Thoracic aorta (tissue), 2 donors: ENCODE results near the gene FHL1. TPM values are rescaled to one million over a fixed set of nuclear protein-coding genes. Genes with fewer than 3 reads are reported as not detected.

ENCODE experiments used
- ATAC-seq: fragments of 150-250 bp; one replicate; pipeline ENCODE4 v1.8.0; 2017; ENCODE audit warnings: low read depth; ENCODE audit not compliant: insufficient number of reproducible peaks, low FRiP score
- DNase-seq: peaks from one replicate; pipeline ENCODE4 v3.0.0-alpha.2; 2020; ENCODE audit warnings: low spot score
- H3K27ac ChIP-seq, 2 donors: fragments of 200-600 bp; sonication (generic); 1 replicate in 1 of 2; 2 replicates in 1 of 2; pipeline ENCODE4 v1.5.1; 2016; ENCODE audit warnings: mild to moderate bottlenecking in 2 of 2, moderate library complexity in 2 of 2
- H3K27me3 ChIP-seq: fragments of 200-600 bp; sonication (generic); replicated peaks from 2 replicates; pipeline ENCODE4 v1.6.0; 2016; ENCODE audit warnings: mild to moderate bottlenecking; ENCODE audit not compliant: insufficient read depth
- H3K36me3 ChIP-seq: fragments of 200-600 bp; sonication (generic); one replicate; pipeline ENCODE4 v1.5.1; 2016
- H3K4me1 ChIP-seq, 2 donors: fragments of 200-600 bp; sonication (generic); 1 replicate in 1 of 2; 2 replicates in 1 of 2; pipeline versions ENCODE4 v1.5.1 to v1.6.0; 2016; ENCODE audit warnings: low read depth in 2 of 2, mild to moderate bottlenecking in 1 of 2; ENCODE audit not compliant: control insufficient read depth in 1 of 2
- H3K4me3 ChIP-seq: fragments of 200-600 bp; sonication (generic); 2 replicates; pipeline ENCODE4 v1.5.1; 2016; ENCODE audit warnings: mild to moderate bottlenecking
- H3K9me3 ChIP-seq: fragments of 200-600 bp; sonication (generic); 2 replicates; pipeline ENCODE4 v1.5.1; 2016
- total RNA-seq, 2 donors: library from RNA; depleted of rRNA; stranded (reverse); fragments of >200 nt; gene quantifications; one replicate each; pipeline versions ENCODE4 v1.1.0 to v1.2.3, GENCODE V29; 2016
- TF ChIP-seq, protein P1 (sequence below): fragments of 200-600 bp; sonication (generic); IDR thresholded peaks from one replicate; pipeline ENCODE4 v1.5.1; 2019; ENCODE audit warnings: antibody characterized with exemption

FHL1 gene
- total RNA-seq, 2 donors from 2014 or later: 1,134 to 3,147 TPM

DNA sequence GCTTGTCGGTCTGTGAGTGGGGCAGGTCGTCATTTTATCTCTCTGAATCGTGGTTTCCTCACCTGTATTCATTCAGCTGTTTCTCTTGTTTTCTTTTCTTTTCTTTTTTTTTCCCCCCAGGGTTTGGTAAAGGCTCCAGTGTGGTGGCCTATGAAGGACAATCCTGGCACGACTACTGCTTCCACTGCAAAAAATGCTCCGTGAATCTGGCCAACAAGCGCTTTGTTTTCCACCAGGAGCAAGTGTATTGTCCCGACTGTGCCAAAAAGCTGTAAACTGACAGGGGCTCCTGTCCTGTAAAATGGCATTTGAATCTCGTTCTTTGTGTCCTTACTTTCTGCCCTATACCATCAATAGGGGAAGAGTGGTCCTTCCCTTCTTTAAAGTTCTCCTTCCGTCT lies 62.4 kb downstream of the FHL1 start:
- DNase-seq (no peak), ATAC-seq (no peak)
- TF ChIP-seq, protein P1, sequence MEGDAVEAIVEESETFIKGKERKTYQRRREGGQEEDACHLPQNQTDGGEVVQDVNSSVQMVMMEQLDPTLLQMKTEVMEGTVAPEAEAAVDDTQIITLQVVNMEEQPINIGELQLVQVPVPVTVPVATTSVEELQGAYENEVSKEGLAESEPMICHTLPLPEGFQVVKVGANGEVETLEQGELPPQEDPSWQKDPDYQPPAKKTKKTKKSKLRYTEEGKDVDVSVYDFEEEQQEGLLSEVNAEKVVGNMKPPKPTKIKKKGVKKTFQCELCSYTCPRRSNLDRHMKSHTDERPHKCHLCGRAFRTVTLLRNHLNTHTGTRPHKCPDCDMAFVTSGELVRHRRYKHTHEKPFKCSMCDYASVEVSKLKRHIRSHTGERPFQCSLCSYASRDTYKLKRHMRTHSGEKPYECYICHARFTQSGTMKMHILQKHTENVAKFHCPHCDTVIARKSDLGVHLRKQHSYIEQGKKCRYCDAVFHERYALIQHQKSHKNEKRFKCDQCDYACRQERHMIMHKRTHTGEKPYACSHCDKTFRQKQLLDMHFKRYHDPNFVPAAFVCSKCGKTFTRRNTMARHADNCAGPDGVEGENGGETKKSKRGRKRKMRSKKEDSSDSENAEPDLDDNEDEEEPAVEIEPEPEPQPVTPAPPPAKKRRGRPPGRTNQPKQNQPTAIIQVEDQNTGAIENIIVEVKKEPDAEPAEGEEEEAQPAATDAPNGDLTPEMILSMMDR: no peak
- Histone ChIP-seq H3K4me1 (peaks cover 8 to 49% of the 10 kb centered on the region in 2 donors), H3K27ac (peak overlapping the region; percentile 71 to 82), H3K36me3 (peaks cover 22% of the 10 kb centered on the region), H3K27me3 (no peaks in the 10 kb centered on the region), H3K9me3 (no peaks in the 10 kb centered on the region), H3K4me3 (no peak overlapping the region)

- ATAC-seq: no peak
- Histone ChIP-seq H3K27me3 (no peaks in the 10 kb centered on the region), H3K27ac (peak overlapping the region; percentile 71 to 82), H3K9me3 (no peaks in the 10 kb centered on the region), H3K4me3 (no peak overlapping the region), H3K36me3 (peaks cover 22% of the 10 kb centered on the region), H3K4me1 (peaks cover 8 to 44% of the 10 kb centered on the region in 2 donors)
- no peak for DNase-seq
- TF ChIP-seq, protein P1: no peak
Measured at GRCh38 chrX:136210243-136210642, 62.9 kb downstream of the FHL1 start.

DNA sequence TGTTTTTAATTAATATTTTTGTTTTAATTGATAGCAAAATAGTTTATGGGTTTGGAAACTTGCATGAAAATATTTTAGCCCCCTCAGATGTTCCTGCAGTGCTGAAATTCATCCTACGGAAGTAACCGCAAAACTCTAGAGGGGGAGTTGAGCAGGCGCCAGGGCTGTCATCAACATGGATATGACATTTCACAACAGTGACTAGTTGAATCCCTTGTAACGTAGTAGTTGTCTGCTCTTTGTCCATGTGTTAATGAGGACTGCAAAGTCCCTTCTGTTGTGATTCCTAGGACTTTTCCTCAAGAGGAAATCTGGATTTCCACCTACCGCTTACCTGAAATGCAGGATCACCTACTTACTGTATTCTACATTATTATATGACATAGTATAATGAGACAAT lies 63.5 kb downstream of the FHL1 start:
- no peak for ATAC-seq
- H3K4me3 ChIP-seq: no peak overlapping the region
- TF ChIP-seq, protein P1: no peak
- peak overlapping the region in 1 of 2 donors; percentile 61 for H3K27ac ChIP-seq
- H3K27me3 ChIP-seq: no peaks in the 10 kb centered on the region
- DNase-seq: no peak
- peaks cover 8 to 38% of the 10 kb centered on the region in 2 donors for H3K4me1 ChIP-seq
- peaks cover 22% of the 10 kb centered on the region for H3K36me3 ChIP-seq
- no peaks in the 10 kb centered on the region for H3K9me3 ChIP-seq

DNA sequence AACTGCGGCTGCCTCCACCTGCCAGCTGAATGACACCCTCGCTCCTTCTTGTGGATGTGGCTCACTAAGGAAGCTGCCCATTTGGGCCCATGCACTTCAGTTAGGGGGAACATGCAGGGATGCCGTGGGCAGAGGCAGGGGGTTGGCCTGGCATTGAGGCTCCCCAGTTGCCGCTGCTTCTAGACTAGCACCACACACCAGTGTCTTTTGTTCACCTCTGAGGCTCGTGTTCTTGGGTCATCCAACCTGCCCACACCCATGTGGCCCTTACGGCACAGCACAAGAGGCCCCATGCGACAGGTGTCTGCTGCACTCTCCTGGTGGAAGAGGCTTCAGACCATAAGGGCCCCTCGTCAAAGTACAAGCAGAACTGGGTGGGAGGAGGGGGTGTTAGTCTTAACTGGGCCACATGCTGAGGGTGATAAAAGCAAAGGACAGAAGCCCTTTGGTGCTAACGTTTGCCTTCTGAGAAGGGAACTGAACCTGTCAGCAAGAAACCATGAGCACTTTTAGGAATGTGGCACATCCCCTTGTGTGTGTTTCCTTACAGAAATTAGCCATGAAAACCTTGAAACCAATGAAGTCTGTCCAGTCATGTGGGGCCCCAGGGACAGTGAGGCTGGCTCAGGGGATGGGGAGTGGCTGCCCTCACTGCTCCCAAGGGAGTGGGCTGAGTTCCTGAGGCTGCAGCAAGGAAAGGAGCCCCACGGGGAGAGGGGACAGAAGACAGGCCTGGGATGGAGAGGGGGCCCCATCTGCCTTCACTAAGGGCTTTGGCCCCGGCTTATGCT lies 64.6 kb downstream of the FHL1 start:
- DNase-seq: no peak
- TF ChIP-seq, protein P1: no peak
- Histone ChIP-seq H3K36me3 (peaks cover 16% of the 10 kb centered on the region), H3K4me3 (no peak overlapping the region), H3K4me1 (peaks cover 4 to 27% of the 10 kb centered on the region in 2 donors), H3K27me3 (no peaks in the 10 kb centered on the region), H3K27ac (peak overlapping the region; percentile 61), H3K9me3 (no peaks in the 10 kb centered on the region)
- ATAC-seq: peak; percentile 22

DNA sequence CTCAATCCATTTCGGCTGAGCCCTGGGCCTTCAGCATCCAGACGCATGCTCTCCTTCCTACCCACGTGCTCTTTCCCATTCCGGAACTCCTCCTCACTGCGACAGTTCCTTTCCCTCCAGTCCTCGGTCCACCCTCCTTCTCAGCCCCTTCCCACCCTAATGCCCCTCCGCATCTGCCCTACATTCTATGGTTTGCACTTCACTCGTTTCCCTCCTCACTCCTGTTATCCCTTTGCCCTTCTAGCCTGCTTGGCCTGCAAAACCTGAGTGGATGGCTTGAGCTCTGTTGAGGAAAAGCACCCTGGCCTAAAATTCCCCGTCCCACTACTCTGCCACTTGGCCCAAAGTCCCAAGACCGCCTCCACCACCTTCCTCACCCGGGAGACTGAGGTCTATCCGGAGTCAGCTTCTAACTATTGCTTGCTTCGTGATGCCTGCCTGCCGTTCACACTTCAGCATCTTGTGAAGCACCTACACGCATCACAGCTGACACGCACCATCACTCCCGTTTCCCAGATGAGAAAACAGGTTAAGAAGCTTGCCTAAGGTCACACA lies 65.3 kb downstream of the FHL1 start:
- peaks cover 9% of the 10 kb centered on the region for H3K36me3 ChIP-seq
- no peaks in the 10 kb centered on the region for H3K9me3 ChIP-seq
- no peak overlapping the region for H3K4me3 ChIP-seq
- DNase-seq (no peak), ATAC-seq (no peak)
- no peaks in the 10 kb centered on the region for H3K27me3 ChIP-seq
- TF ChIP-seq, protein P1: no peak
- peaks cover 4 to 20% of the 10 kb centered on the region in 2 donors for H3K4me1 ChIP-seq
- peak overlapping the region; percentile 61 for H3K27ac ChIP-seq
